ENCODE results near the gene PON2. TPM values are rescaled to one million over a fixed set of nuclear protein-coding genes. Genes with fewer than 3 reads are reported as not detected.
A peak's percentile ranks its signal among the peaks of the same experiment; 100 is the strongest.

PON2 gene
- total and polyA plus RNA-seq, 2 of the 13 experiments (the other 11 are each of a cell fraction or from before 2014, with no cell fraction given), result 202 to 217 TPM

- TF ChIP-seq ZMAT5 (CRISPR knock-in tag; IDR thresholded peaks at IDR 0.05; ENCODE audit: borderline replicate concordance, low read depth) (no peak), MBNL3 (CRISPR knock-in tag; conservative IDR thresholded peaks at IDR 0.05) (no peak), ZFAT (CRISPR knock-in tag; conservative IDR thresholded peaks at IDR 0.05) (no peak), ZNF761 (CRISPR knock-in tag; conservative IDR thresholded peaks at IDR 0.05) (peak; percentile 34), HIVEP1 (CRISPR knock-in tag; IDR thresholded peaks at IDR 0.05) (peak; percentile 71), RBM22 (optimal IDR thresholded peaks at IDR 0.05; ENCODE audit: low read length) (no peak), MXD1 (CRISPR knock-in tag; IDR thresholded peaks at IDR 0.05) (peak; percentile 81; the same call in 1 of the 2 replicates), ZNF232 (CRISPR knock-in tag; IDR thresholded peaks at IDR 0.05; ENCODE audit: borderline replicate concordance) (peak; percentile 81; the same call in 1 of the 2 replicates), ZFP91 (CRISPR knock-in tag; IDR thresholded peaks at IDR 0.05; ENCODE audit: borderline replicate concordance) (peak; percentile 86; the same call in 1 of the 2 replicates), TFAP4 (IDR thresholded peaks at IDR 0.05; ENCODE audit: borderline replicate concordance, low read depth) (peak; percentile 33; the same call in 1 of the 2 replicates), SATB2 (CRISPR knock-in tag; IDR thresholded peaks at IDR 0.05) (0 out of 2 replicates have a peak, but pooled peaks have one; percentile 82), ZMYM2 (CRISPR knock-in tag; IDR thresholded peaks at IDR 0.05) (peak; percentile 61), ZSCAN20 (CRISPR knock-in tag; IDR thresholded peaks at IDR 0.05; ENCODE audit: borderline replicate concordance) (peak; percentile 85; the same call in 1 of the 2 replicates), HDAC2 (CRISPR knock-in tag; IDR thresholded peaks at IDR 0.05) (no peak; the same call in 1 of the 2 replicates), THAP9 (CRISPR knock-in tag; IDR thresholded peaks at IDR 0.05; ENCODE audit: borderline replicate concordance) (0 out of 2 replicates have a peak, but pooled peaks have one; percentile 44), RELA (CRISPR knock-in tag; IDR thresholded peaks at IDR 0.05) (no peak), ZNF577 (CRISPR knock-in tag; IDR thresholded peaks at IDR 0.05; ENCODE audit: borderline replicate concordance, low read depth) (peak; percentile 91; the same call in 1 of the 2 replicates), NFIC (IDR thresholded peaks at IDR 0.05; ENCODE audit: low read length) (no peak), ZNF775 (CRISPR knock-in tag; IDR thresholded peaks at IDR 0.05; ENCODE audit: borderline replicate concordance) (no peak), ZNF790 (CRISPR knock-in tag; IDR thresholded peaks at IDR 0.05; ENCODE audit: borderline replicate concordance) (no peak), ZNF740 (CRISPR knock-in tag; IDR thresholded peaks at IDR 0.05) (peak; percentile 61; the same call in 1 of the 2 replicates), ZSCAN22 (CRISPR knock-in tag; IDR thresholded peaks at IDR 0.05) (no peak)
These were observed 38.4 kb downstream of the PON2 start, which contains the start of gene PON3 (continued) for GRCh38 chr7:95396136-95397032.

All from HepG2 (cell line).